Lower lobe of right lung (tissue), 2 donors: Measurements from ENCODE around the gene KCNJ10. TPM values are rescaled to one million over a fixed set of nuclear protein-coding genes. Genes with fewer than 3 reads are reported as not detected.

ENCODE experiments used
- ATAC-seq, 2 donors: fragments of 200-7000 bp; cut with Tn5 transposase; one replicate each; pipeline ENCODE4 v1.9.1; 2020 to 2022; ENCODE audit warnings: mild to moderate bottlenecking in 2 of 2, moderate library complexity in 2 of 2
- DNase-seq: peaks from one replicate; pipeline ENCODE4 v3.0.0-alpha.2; 2020
- H3K27ac ChIP-seq: fragments of 200-600 bp; one replicate; pipeline ENCODE4 v1.8.0; 2022
- H3K27me3 ChIP-seq: fragments of 200-600 bp; one replicate; pipeline ENCODE4 v1.8.0; 2022; ENCODE audit warnings: low read depth
- H3K36me3 ChIP-seq: fragments of 200-600 bp; one replicate; pipeline ENCODE4 v1.8.0; 2022; ENCODE audit warnings: mild to moderate bottlenecking
- H3K4me1 ChIP-seq: fragments of 200-600 bp; one replicate; pipeline ENCODE4 v1.8.0; 2022
- H3K4me3 ChIP-seq: fragments of 200-600 bp; one replicate; pipeline ENCODE4 v1.8.0; 2022; ENCODE audit warnings: mild to moderate bottlenecking
- H3K9me3 ChIP-seq: fragments of 200-600 bp; one replicate; pipeline ENCODE4 v1.8.0; 2022
- CTCF ChIP-seq: fragments of 200-600 bp; IDR thresholded peaks from one replicate; pipeline ENCODE4 v1.8.0; 2022; ENCODE audit warnings: antibody characterized with exemption, mild to moderate bottlenecking
- intact Hi-C: fragments of 100-400 bp; cut with DNase I; formaldehyde crosslinking; loops from one replicate; pipeline ENCODE4 v1.11.0; 2022
- long read RNA-seq: library from polyadenylated mRNA; unstranded; transcript quantifications from one replicate; pipeline ENCODE4 v2.0.0, GENCODE V29; 2021
- total RNA-seq: library from RNA; stranded (reverse); fragmentation: NEBNext Ultra II Directional; extraction: Animal tissue kit (Norgen Biotek cat#: 25700); gene quantifications from one replicate; pipeline ENCODE4 v1.2.1, GENCODE V29; 2021
- donor health status: DM: no; HTN: yes; CAD: no; lungs with severe emphysema.

Gene KCNJ10
- 0.15 TPM for total RNA-seq
- long read RNA-seq = 0 reads

GRCh38 chr1:160069460-160070231, at the start of gene KCNJ10:
TSS of gene KCNJ10 (minus strand) at chr1:160070160. CDS start at chr1:160042532, 27,628 bp downstream.
- H3K36me3 ChIP-seq = no peaks in the 10 kb centered on the region
- no peak for DNase-seq
- peak in 1 of 2 donors; percentile 64 for ATAC-seq
- intact Hi-C loops = no loop called here
- H3K27me3 ChIP-seq = peaks cover 5% of the 10 kb centered on the region
- H3K4me1 ChIP-seq = peaks cover 10% of the 10 kb centered on the region
- H3K9me3 ChIP-seq = no peaks in the 10 kb centered on the region
- H3K27ac ChIP-seq = no peak within 1 kb of the TSS
- peak within 1 kb of the TSS; percentile 63 for H3K4me3 ChIP-seq
- no peak for TF ChIP-seq CTCF

DNA sequence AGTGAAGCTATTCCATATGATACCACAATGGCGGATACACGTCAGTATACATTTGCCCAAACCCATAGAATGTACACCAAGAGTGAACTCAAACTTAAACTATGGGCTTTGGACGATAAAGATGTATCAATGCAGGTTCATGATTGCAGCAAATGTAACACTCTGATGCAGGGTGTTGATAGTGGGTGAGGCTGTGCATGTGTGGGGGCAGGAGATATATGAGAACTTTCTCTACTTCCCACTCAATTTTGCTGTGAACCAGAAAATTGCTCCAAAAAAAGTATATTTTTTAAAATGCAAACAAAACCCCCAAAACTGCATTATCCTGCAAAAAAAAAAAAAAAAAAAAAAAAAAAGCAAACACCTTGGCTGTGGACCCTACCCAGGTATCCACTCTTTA, 49.0 kb upstream of the KCNJ10 start:
- TF ChIP-seq CTCF = no peak
- Histone ChIP-seq H3K4me1 (no peaks in the 10 kb centered on the region), H3K27me3 (peaks cover 5% of the 10 kb centered on the region)

GRCh38 chr1:160117709-160118183, 47.8 kb upstream of the KCNJ10 start:
- Histone ChIP-seq H3K4me3 (no peak overlapping the region), H3K27me3 (peaks cover 5% of the 10 kb centered on the region), H3K36me3 (no peaks in the 10 kb centered on the region), H3K27ac (no peak overlapping the region), H3K9me3 (no peaks in the 10 kb centered on the region), H3K4me1 (no peaks in the 10 kb centered on the region)
- ATAC-seq (peak in 1 of 2 donors; percentile 53), DNase-seq (no peak)
- intact Hi-C loops = no loop called here
- TF ChIP-seq CTCF = no peak

More for the DNA sequence above, 49.0 kb upstream of the KCNJ10 start:
- Histone ChIP-seq H3K36me3 (no peaks in the 10 kb centered on the region), H3K27ac (no peak overlapping the region), H3K9me3 (no peaks in the 10 kb centered on the region), H3K4me3 (no peak overlapping the region)
- intact Hi-C loops = no loop called here
- DNase-seq (no peak), ATAC-seq (no peak)

DNA sequence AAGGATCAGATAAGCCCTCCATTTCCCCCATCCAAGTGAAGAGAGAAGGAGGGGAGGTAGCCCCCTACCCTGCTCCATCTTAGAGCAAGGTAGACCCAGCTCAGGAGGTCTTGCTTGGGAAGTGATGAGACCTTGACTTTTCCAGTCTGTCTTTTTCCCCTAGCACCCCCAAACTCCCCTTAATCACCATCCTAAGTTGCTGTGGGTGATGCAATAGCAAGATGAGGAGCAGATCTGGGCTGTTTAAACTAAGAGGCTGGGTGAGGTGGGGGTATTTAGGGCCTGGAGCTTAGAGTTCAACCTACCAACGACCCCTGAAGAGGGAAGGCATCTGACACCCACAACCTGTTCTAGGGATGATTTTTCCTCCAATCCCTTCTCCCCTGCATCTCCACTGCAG, 47.3 kb upstream of the KCNJ10 start:
- H3K36me3 ChIP-seq = no peaks in the 10 kb centered on the region
- intact Hi-C loops = no loop called here
- no peak for TF ChIP-seq CTCF
- H3K4me3 ChIP-seq = no peak overlapping the region
- DNase-seq (no peak), ATAC-seq (no peak)
- H3K27me3 ChIP-seq = peaks cover 5% of the 10 kb centered on the region
- no peaks in the 10 kb centered on the region for H3K9me3 ChIP-seq
- H3K4me1 ChIP-seq = no peaks in the 10 kb centered on the region
- no peak overlapping the region for H3K27ac ChIP-seq

GRCh38 chr1:160116283-160117147, 46.6 kb upstream of the KCNJ10 start:
- DNase-seq = no peak
- no peaks in the 10 kb centered on the region for H3K4me1 ChIP-seq
- intact Hi-C loops = no loop called here
- no peak for TF ChIP-seq CTCF
- no peak for ATAC-seq
- H3K9me3 ChIP-seq = no peaks in the 10 kb centered on the region
- H3K27ac ChIP-seq = no peak overlapping the region
- peaks cover 5% of the 10 kb centered on the region for H3K27me3 ChIP-seq
- no peaks in the 10 kb centered on the region for H3K36me3 ChIP-seq
- H3K4me3 ChIP-seq = peak overlapping the region; percentile 1
